Measurements from ENCODE around the gene KRTAP10-12.

DNA sequence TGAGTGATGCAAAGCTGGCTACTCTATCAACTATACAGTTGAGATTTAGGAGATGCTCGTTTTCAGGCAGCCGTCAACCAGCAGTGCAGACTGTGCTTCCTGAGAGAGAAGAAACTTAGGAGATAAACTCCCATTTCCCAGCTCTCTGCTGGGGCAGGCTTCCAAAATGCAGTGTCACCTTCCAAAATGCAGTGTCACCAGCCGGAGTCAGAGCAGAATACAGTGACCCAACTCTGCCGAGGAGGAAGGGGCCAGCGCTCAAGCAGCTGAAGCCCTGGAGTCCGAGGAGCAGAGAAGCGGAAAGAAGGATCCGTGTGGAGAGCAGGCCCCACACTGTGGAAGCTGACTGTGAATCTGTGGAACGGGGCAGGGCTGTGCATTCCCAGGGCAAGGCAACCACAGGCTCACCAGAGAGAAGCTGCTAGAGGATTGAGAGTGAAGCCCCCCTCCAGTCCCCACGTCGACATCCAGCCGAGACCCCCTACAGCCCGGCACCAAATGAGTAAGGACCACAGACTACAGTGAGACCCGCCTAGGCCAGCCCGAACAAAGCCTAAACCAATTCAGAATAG is 14.3 kb upstream of the KRTAP10-12 start:
- no peak for TF ChIP-seq NR3C1 (IDR thresholded peaks at IDR 0.05)
- TF ChIP-seq, protein P1, sequence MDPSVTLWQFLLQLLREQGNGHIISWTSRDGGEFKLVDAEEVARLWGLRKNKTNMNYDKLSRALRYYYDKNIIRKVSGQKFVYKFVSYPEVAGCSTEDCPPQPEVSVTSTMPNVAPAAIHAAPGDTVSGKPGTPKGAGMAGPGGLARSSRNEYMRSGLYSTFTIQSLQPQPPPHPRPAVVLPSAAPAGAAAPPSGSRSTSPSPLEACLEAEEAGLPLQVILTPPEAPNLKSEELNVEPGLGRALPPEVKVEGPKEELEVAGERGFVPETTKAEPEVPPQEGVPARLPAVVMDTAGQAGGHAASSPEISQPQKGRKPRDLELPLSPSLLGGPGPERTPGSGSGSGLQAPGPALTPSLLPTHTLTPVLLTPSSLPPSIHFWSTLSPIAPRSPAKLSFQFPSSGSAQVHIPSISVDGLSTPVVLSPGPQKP (IDR thresholded peaks at IDR 0.05; ENCODE audit: low read depth, low read length) = no peak
